Measurements from ENCODE around the gene CLEC12A.

Gene CLEC12A

GRCh38 chr12:10033783-10034545 is 62.8 kb downstream of the CLEC12A start:
- no peak for DNase-seq (ENCODE audit: low read depth, low spot score)

All from activated CD4-positive, CD25-positive, alpha-beta regulatory T cell treated with anti-CD3 and anti-CD28 coated beads, Interleukin-2, amount 50 U/mL, for 16 hours (primary cell).